Fibroblast of pulmonary artery (primary cell): ENCODE data around the gene PRSS16.
A peak's percentile ranks its signal among the peaks of the same experiment; 100 is the strongest.

Experiments
- DNase-seq: peaks from one replicate; pipeline ENCODE4 v3.0.0-alpha.2; 2010; ENCODE audit warnings: low read depth
- H3K4me3 ChIP-seq: replicated peaks from 2 replicates; pipeline ENCODE4 v1.5.1; 2011; ENCODE audit warnings: low read depth, mild to moderate bottlenecking, control low read depth, low read length, moderate library complexity
- CTCF ChIP-seq: IDR thresholded peaks from 2 replicates; pipeline ENCODE4 v1.5.1; 2011; ENCODE audit warnings: mild to moderate bottlenecking, control low read depth, low read length, inconsistent platforms; ENCODE audit errors: missing control alignments

The PRSS16 gene

DNA sequence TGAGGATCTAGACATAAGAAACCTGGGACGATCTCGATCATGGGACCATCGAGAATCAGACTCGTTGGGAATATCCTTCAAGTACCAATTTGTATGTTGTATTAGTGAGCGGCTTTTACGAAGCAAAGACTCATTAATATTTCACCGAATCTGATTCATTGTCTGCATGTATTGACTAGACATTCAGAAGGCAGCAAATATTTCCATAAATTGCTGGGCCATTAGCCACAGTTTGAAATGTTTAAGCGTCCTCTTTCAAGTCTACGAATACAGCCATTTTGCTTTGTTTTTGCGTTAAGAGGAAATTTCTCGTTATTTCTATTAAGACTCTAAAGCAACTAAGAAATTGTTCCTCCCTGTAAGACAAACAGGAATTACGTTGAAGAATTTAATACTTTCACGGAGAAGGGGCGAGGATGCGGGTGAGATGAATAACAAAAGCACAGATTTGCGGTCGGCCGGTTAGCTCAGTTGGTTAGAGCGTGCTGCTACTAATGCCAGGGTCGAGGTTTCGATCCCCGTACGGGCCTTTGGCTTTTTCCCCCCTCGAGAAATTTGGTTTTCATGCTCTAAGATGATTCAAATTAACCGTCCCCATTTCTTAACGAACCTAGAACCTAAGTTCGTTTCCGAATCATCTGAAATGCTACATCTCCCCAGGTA, 46.1 kb downstream of the PRSS16 start:
- peak overlapping the region; percentile 3 for H3K4me3 ChIP-seq
- peak; percentile 61 for DNase-seq
- TF ChIP-seq CTCF = no peak

DNA sequence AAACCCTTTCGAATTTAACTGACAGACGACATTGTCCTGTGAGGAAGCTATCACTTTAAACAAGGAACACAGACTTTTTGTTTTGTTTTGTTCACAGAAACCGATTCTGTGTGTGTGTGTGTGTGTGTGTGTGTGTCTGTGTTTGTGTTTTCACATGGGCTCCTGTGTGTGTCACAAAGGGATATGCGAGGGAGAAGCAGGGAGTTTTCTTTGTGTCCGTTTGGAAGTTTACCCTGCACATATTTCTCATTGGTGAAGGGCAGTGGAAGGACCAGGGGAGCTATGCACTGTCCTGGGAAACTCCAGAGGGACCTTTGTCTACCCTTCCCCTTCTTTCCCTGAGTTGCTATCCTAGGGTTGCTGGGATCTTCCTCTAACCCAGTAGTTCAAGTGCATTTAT, 46.9 kb downstream of the PRSS16 start:
- no peak for TF ChIP-seq CTCF
- H3K4me3 ChIP-seq = no peak overlapping the region
- DNase-seq = no peak

GRCh38 chr6:27295301-27296079, 48.0 kb downstream of the PRSS16 start:
- no peak for TF ChIP-seq CTCF
- DNase-seq = peak; percentile 72
- H3K4me3 ChIP-seq = peak overlapping the region; percentile 57

DNA sequence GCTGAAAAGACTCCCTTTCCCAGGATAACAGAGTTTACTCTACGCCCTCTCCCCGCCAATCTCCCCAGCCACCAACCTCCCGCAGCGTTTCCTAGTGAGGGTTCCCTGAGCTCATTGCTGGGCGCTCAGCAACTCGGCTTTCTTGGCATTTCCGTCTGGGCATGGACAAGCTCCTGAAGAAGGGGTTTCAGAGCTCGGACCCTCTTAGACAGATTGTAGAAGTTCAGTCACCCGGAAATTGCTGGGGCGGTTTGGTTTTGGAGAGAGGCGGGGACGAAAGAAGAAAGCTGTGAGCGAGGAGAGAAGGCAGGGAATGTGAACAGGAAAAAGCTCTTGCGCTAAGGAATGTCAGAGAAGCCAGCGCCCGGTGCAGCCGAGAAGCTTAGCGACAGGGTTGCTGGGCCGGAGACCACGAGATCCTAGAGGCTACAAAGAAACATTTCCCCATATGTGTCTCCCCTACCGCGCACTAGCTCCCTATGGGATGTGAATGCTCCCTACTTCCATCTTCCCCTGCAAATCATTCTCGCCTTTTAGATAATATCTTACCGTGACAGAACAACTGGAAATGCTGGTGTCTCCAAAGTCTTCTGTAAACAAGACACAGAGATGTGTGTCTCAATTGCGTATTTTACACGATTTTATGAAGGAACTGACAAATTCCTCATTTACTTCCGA, 48.7 kb downstream of the PRSS16 start:
- H3K4me3 ChIP-seq = peak overlapping the region; percentile 57
- no peak for TF ChIP-seq CTCF
- DNase-seq = peak; percentile 61

GRCh38 chr6:27297484-27297856, 50.0 kb downstream of the PRSS16 start:
- DNase-seq = no peak
- TF ChIP-seq CTCF = no peak
- H3K4me3 ChIP-seq = peak overlapping the region; percentile 32

GRCh38 chr6:27297857-27298730, 50.6 kb downstream of the PRSS16 start:
- peak overlapping the region; percentile 32 for H3K4me3 ChIP-seq
- DNase-seq = peak; percentile 55
- TF ChIP-seq CTCF = no peak
